ENCODE measurements around the gene SYNGAP1.

Gene SYNGAP1

GRCh38 chr6:33450434-33450833, 30.6 kb downstream of the SYNGAP1 start:
- H3K4me3 ChIP-seq (ENCODE audit: control insufficient read depth, low read depth, low read length) = no peak overlapping the region
- no peak for TF ChIP-seq CTCF (conservative IDR thresholded peaks at IDR 0.05; ENCODE audit: control insufficient read depth, insufficient read depth, low read depth, low read length)
- DNase-seq (ENCODE audit: low read depth) = no peak

GRCh38 chr6:33451606-33452005, 31.7 kb downstream of the SYNGAP1 start:
- TF ChIP-seq CTCF (conservative IDR thresholded peaks at IDR 0.05; ENCODE audit: control insufficient read depth, insufficient read depth, low read depth, low read length) = no peak
- DNase-seq (ENCODE audit: low read depth) = no peak
- no peak overlapping the region for H3K4me3 ChIP-seq (ENCODE audit: control insufficient read depth, low read depth, low read length)

DNA sequence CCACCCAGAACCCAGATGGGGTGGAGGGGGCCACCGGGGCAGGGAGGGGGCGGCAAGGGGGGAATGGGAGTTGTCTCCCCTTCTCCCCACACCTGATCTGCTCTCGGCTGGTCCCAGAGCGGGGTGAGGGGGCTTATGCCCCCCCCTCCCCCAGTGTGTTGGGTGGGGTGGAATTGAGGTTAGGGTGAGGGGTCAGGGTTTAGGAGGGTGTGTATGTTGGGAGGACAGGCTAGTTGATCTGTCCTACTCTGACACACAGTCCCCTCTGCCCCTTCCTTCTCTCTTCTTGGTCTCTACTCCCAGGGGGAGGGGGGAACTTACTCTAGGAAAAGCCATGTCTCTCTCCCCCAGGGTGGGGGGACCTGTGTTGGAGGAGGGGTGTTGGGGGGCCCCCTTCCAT, 32.6 kb downstream of the SYNGAP1 start:
- no peak overlapping the region for H3K4me3 ChIP-seq (ENCODE audit: control insufficient read depth, low read depth, low read length)
- DNase-seq (ENCODE audit: low read depth) = no peak
- no peak for TF ChIP-seq CTCF (conservative IDR thresholded peaks at IDR 0.05; ENCODE audit: control insufficient read depth, insufficient read depth, low read depth, low read length)

DNA sequence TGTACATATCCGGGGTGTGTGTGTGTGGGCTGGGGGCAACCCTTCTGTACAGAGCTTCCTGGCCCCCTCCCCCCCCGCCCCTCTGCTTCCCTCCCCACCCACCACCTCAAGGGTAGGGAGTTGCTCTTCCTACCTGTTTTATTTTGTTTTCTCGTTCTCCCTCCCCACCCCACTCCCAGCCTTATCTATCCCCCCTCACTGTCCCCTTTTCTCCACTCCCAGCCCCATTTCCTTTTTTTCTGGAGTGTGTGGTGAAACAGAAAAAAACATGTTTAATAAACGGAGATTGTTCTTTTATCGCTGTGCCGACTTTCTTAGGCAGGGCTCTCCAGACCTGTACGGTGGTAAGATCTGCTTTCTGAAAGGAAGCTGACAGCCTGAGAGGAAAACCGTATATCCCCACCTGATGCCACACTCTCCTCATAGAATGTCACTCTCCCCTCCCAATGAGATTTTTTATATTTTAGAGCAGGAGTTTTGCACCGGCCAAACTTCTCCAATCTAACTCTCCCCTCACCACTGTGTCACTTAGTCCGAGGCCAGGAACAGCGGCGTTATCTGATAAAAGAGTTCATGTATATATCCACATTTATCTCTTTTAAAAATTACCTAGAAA, 33.6 kb downstream of the SYNGAP1 start:
- peak; percentile 8 for DNase-seq (ENCODE audit: low read depth)
- H3K4me3 ChIP-seq (ENCODE audit: control insufficient read depth, low read depth, low read length) = peak overlapping the region; percentile 92
- TF ChIP-seq CTCF (conservative IDR thresholded peaks at IDR 0.05; ENCODE audit: control insufficient read depth, insufficient read depth, low read depth, low read length) = no peak

GRCh38 chr6:33454009-33454946, 34.4 kb downstream of the SYNGAP1 start, which contains the start of gene ZBTB9:
Gene ZBTB9 (plus strand): TSS chr6:33454576. CDS start chr6:33455101, 525 bp downstream.
- peak; percentile 95 for DNase-seq (ENCODE audit: low read depth)
- peak within 1 kb of the TSS; percentile 92 for H3K4me3 ChIP-seq (ENCODE audit: control insufficient read depth, low read depth, low read length)
- no peak for TF ChIP-seq CTCF (conservative IDR thresholded peaks at IDR 0.05; ENCODE audit: control insufficient read depth, insufficient read depth, low read depth, low read length)

GRCh38 chr6:33455051-33455450, 35.2 kb downstream of the SYNGAP1 start:
- H3K4me3 ChIP-seq (ENCODE audit: control insufficient read depth, low read depth, low read length) = peak overlapping the region; percentile 92
- no peak for DNase-seq (ENCODE audit: low read depth)
- TF ChIP-seq CTCF (conservative IDR thresholded peaks at IDR 0.05; ENCODE audit: control insufficient read depth, insufficient read depth, low read depth, low read length) = no peak

All from fibroblast of mammary gland (primary cell).